Activated CD8-positive, alpha-beta memory T cell treated with anti-CD3 and anti-CD28 coated beads, Interleukin-2, amount 50 U/mL, for 48 hours (primary cell): Measurements from ENCODE around the gene SERPINB1.

ENCODE experiments used
- DNase-seq: peaks from one replicate; pipeline ENCODE4 v3.0.0-alpha.2; 2020

Gene SERPINB1

GRCh38 chr6:2844008-2844407 is 2.3 kb upstream of the SERPINB1 start:
- DNase-seq: no peak

GRCh38 chr6:2843138-2843740 is 1.6 kb upstream of the SERPINB1 start:
- no peak for DNase-seq

GRCh38 chr6:2842139-2842552 is 483 bp upstream of the SERPINB1 start:
- DNase-seq: no peak

GRCh38 chr6:2840749-2841061 is 958 bp downstream of the SERPINB1 start:
- no peak for DNase-seq

GRCh38 chr6:2839982-2840748 is 1.5 kb downstream of the SERPINB1 start:
- no peak for DNase-seq

- no peak for DNase-seq
Observed at GRCh38 chr6:2839195-2839981, 2.3 kb downstream of the SERPINB1 start.

- DNase-seq: no peak
Observed at GRCh38 chr6:2838251-2838650, 3.4 kb downstream of the SERPINB1 start.

- no peak for DNase-seq
Observed at GRCh38 chr6:2834262-2834661, 7.4 kb downstream of the SERPINB1 start.

GRCh38 chr6:2831392-2831791 is 10.3 kb downstream of the SERPINB1 start:
- DNase-seq: no peak

GRCh38 chr6:2830183-2830582 is 11.5 kb downstream of the SERPINB1 start:
- DNase-seq: no peak

- no peak for DNase-seq
Observed at GRCh38 chr6:2829253-2829652, 12.4 kb downstream of the SERPINB1 start.

- DNase-seq: no peak
Observed at GRCh38 chr6:2828629-2829028, 13.0 kb downstream of the SERPINB1 start.

- no peak for DNase-seq
Observed at GRCh38 chr6:2827142-2827541, 14.5 kb downstream of the SERPINB1 start.

- DNase-seq: no peak
Observed at GRCh38 chr6:2826131-2826530, 15.5 kb downstream of the SERPINB1 start.

- DNase-seq: no peak
Observed at GRCh38 chr6:2823104-2823850, 18.4 kb downstream of the SERPINB1 start.

GRCh38 chr6:2821554-2821953 is 20.1 kb downstream of the SERPINB1 start:
- DNase-seq: no peak

GRCh38 chr6:2820415-2820814 is 21.2 kb downstream of the SERPINB1 start:
- no peak for DNase-seq

- no peak for DNase-seq
Observed at GRCh38 chr6:2819978-2820377, 21.7 kb downstream of the SERPINB1 start.

GRCh38 chr6:2819115-2819514 is 22.5 kb downstream of the SERPINB1 start:
- no peak for DNase-seq

- no peak for DNase-seq
Observed at GRCh38 chr6:2818593-2818992, 23.1 kb downstream of the SERPINB1 start.

- DNase-seq: no peak
Observed at GRCh38 chr6:2817903-2818443, 23.7 kb downstream of the SERPINB1 start.

- DNase-seq: no peak
Observed at GRCh38 chr6:2816158-2816557, 25.5 kb downstream of the SERPINB1 start.

- no peak for DNase-seq
Observed at GRCh38 chr6:2812695-2813094, 29.0 kb downstream of the SERPINB1 start.
